ENCODE data around the gene C20orf202. TPM values are rescaled to one million over a fixed set of nuclear protein-coding genes. Genes with fewer than 3 reads are reported as not detected.

Gene C20orf202
- total and polyA plus RNA-seq, 9 of the 15 experiments (the other 6 are each of a cell fraction or from before 2014, with no cell fraction given): 0.03 to 0.24 (median 0.15) TPM; not detected in 4

DNA sequence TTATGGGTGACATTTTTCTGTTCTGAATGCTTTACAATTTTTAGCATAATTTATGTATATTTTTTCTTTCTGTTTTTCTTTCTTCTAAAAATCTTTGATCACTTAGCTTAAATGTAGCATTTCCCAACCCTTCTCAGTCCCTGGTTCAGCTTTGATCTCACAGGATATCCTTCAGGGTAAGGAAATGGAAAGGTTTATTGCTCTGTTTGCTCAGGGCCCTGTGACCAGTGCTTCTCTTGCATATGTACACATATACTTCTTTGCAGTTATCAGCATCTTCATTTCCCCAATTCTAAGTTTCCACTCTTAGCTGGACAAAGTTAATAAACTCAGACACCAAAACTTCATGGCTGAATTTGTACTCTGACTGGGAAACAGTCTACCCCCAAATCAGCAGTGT, 49.0 kb upstream of the C20orf202 start:
- POLR2A ChIA-PET: interaction anchor here (0.6 kb wide), 1 partner anchor 8 kb away, joined by 3 read pairs; no protein-coding TSS in a partner anchor
- FAIRE-seq: no peak
- intact Hi-C loops (cut with micrococcal nuclease): no loop called here
- no peaks in the 10 kb centered on the region for H3K4me1 ChIP-seq (replicated peaks in 1 of 2; ENCODE audit: control insufficient read depth in 2 of 2, insufficient read depth in 2 of 2, low read length in 2 of 2)
- no peaks in the 10 kb centered on the region for H3K27me3 ChIP-seq (ENCODE audit: control insufficient read depth in 2 of 2, insufficient read depth in 2 of 2, low read length in 2 of 2)
- no peaks in the 10 kb centered on the region for H3K9me3 ChIP-seq (replicated peaks; ENCODE audit: control insufficient read depth, insufficient read depth, low read depth, low read length)
- CTCF ChIA-PET (ENCODE audit: low intra/inter-chr PET ratio): no interaction called here
- H3K4me3 ChIP-seq: no peak overlapping the region
- DNase-seq (ENCODE audit: extremely low read depth in 1 of 4, low spot score in 3 of 4): no peak
- in situ Hi-C loops (cut with MboI): no loop called here
- no peaks in the 10 kb centered on the region; the same call in 2 of the 3 replicates for H3K79me2 ChIP-seq (ENCODE audit: control insufficient read depth, insufficient read depth, low read length)
- BruUV-seq (replicated peaks): no TSS peak
- no peak overlapping the region for H2AFZ ChIP-seq (ENCODE audit: low read depth, low read length)
- H3K36me3 ChIP-seq (ENCODE audit: control insufficient read depth, insufficient read depth, low read length): peaks cover 48% of the 10 kb centered on the region
- no peaks in the 10 kb centered on the region for H3K9me1 ChIP-seq (ENCODE audit: control insufficient read depth, insufficient read depth, low read length)
- ATAC-seq: no peak
- H3K27ac ChIP-seq (ENCODE audit: extremely low read depth, low read depth, low read length): no peak overlapping the region
- TF ChIP-seq, protein P1, sequence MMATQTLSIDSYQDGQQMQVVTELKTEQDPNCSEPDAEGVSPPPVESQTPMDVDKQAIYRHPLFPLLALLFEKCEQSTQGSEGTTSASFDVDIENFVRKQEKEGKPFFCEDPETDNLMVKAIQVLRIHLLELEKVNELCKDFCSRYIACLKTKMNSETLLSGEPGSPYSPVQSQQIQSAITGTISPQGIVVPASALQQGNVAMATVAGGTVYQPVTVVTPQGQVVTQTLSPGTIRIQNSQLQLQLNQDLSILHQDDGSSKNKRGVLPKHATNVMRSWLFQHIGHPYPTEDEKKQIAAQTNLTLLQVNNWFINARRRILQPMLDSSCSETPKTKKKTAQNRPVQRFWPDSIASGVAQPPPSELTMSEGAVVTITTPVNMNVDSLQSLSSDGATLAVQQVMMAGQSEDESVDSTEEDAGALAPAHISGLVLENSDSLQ (IDR thresholded peaks at IDR 0.05): no peak
- no peak for TF ChIP-seq GTF2A2 (tag; IDR thresholded peaks at IDR 0.05)
- no peak for TF ChIP-seq ZNF274 (IDR thresholded peaks at IDR 0.05; ENCODE audit: borderline replicate concordance, low read depth, low read length)
- no peak for TF ChIP-seq ZEB2 (IDR thresholded peaks at IDR 0.05)
- TF ChIP-seq ZNF551 (CRISPR knock-in tag; IDR thresholded peaks at IDR 0.05): no peak
- TF ChIP-seq PHF20 (IDR thresholded peaks at IDR 0.05; ENCODE audit: partially characterized antibody): no peak
- TF ChIP-seq HCFC1 (IDR thresholded peaks at IDR 0.05; ENCODE audit: low read depth, low read length): no peak
- no peak for TF ChIP-seq HDAC6 (IDR thresholded peaks at IDR 0.05; ENCODE audit: low read depth, low read length)
- TF ChIP-seq RBBP5 (IDR thresholded peaks at IDR 0.05; ENCODE audit: borderline replicate concordance, insufficient read depth, low read length, poor library complexity, severe bottlenecking): no peak
- no peak for TF ChIP-seq ZNF444 (CRISPR knock-in tag; IDR thresholded peaks at IDR 0.05)
- TF ChIP-seq, protein P2, sequence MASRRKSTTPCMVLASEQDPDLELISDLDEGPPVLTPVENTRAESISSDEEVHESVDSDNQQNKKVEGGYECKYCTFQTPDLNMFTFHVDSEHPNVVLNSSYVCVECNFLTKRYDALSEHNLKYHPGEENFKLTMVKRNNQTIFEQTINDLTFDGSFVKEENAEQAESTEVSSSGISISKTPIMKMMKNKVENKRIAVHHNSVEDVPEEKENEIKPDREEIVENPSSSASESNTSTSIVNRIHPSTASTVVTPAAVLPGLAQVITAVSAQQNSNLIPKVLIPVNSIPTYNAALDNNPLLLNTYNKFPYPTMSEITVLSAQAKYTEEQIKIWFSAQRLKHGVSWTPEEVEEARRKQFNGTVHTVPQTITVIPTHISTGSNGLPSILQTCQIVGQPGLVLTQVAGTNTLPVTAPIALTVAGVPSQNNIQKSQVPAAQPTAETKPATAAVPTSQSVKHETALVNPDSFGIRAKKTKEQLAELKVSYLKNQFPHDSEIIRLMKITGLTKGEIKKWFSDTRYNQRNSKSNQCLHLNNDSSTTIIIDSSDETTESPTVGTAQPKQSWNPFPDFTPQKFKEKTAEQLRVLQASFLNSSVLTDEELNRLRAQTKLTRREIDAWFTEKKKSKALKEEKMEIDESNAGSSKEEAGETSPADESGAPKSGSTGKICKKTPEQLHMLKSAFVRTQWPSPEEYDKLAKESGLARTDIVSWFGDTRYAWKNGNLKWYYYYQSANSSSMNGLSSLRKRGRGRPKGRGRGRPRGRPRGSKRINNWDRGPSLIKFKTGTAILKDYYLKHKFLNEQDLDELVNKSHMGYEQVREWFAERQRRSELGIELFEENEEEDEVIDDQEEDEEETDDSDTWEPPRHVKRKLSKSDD (conservative IDR thresholded peaks at IDR 0.05; ENCODE audit: low read length): no peak
- no peak for TF ChIP-seq TAF15 (IDR thresholded peaks at IDR 0.05; ENCODE audit: low read depth, low read length)
- TF ChIP-seq, protein P3, sequence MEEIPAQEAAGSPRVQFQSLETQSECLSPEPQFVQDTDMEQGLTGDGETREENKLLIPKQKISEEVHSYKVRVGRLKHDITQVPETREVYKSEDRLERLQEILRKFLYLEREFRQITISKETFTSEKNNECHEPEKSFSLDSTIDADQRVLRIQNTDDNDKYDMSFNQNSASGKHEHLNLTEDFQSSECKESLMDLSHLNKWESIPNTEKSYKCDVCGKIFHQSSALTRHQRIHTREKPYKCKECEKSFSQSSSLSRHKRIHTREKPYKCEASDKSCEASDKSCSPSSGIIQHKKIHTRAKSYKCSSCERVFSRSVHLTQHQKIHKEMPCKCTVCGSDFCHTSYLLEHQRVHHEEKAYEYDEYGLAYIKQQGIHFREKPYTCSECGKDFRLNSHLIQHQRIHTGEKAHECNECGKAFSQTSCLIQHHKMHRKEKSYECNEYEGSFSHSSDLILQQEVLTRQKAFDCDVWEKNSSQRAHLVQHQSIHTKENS (CRISPR knock-in tag; IDR thresholded peaks at IDR 0.05): no peak
- TF ChIP-seq NR3C1 (CRISPR knock-in tag; IDR thresholded peaks at IDR 0.05): no peak
- no peak for TF ChIP-seq ETV6 (IDR thresholded peaks at IDR 0.05; ENCODE audit: borderline replicate concordance in 1 of 2, low read depth in 2 of 2, low read length in 1 of 2)
- no peak for TF ChIP-seq ETV6 (CRISPR knock-in tag; IDR thresholded peaks at IDR 0.05; ENCODE audit: borderline replicate concordance)
- TF ChIP-seq KDM2B (CRISPR knock-in tag; IDR thresholded peaks at IDR 0.05): no peak
- TF ChIP-seq, protein P4, sequence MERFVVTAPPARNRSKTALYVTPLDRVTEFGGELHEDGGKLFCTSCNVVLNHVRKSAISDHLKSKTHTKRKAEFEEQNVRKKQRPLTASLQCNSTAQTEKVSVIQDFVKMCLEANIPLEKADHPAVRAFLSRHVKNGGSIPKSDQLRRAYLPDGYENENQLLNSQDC (CRISPR knock-in tag; IDR thresholded peaks at IDR 0.05): no peak
- H3K4me2 ChIP-seq (ENCODE audit: insufficient read depth, low read length): no peak overlapping the region
- H4K20me1 ChIP-seq (replicated peaks; ENCODE audit: control insufficient read depth, insufficient read depth, low read length): no peaks in the 10 kb centered on the region
- H3K9ac ChIP-seq (ENCODE audit: insufficient read depth in 1 of 2, low read depth in 2 of 2, low read length in 2 of 2): no peak overlapping the region
